Left ventricle myocardium inferior (tissue), 1 donor: ENCODE results near the gene IL1RL2. TPM values are rescaled to one million over a fixed set of nuclear protein-coding genes. Genes with fewer than 3 reads are reported as not detected.

Experiments used
- DNase-seq: peaks from one replicate; pipeline ENCODE4 v3.0.0-alpha.2; 2020
- H3K27ac ChIP-seq: fragments of 200-600 bp; replicated peaks from 2 replicates; pipeline ENCODE4 v1.8.0; 2021
- H3K27me3 ChIP-seq: fragments of 200-600 bp; 2 replicates; pipeline ENCODE4 v1.8.0; 2021; ENCODE audit warnings: low read depth
- H3K36me3 ChIP-seq: fragments of 200-600 bp; 2 replicates; pipeline ENCODE4 v1.8.0; 2021
- H3K4me1 ChIP-seq: fragments of 200-600 bp; 2 replicates; pipeline ENCODE4 v1.8.0; 2021
- H3K4me3 ChIP-seq: fragments of 200-600 bp; 2 replicates; pipeline ENCODE4 v1.8.0; 2021; ENCODE audit warnings: mild to moderate bottlenecking, moderate library complexity
- H3K9me3 ChIP-seq: fragments of 200-600 bp; replicated peaks from 2 replicates; pipeline ENCODE4 v1.8.0; 2021
- CTCF ChIP-seq: fragments of 200-600 bp; IDR thresholded peaks from 2 replicates; pipeline ENCODE4 v1.8.0; 2021; ENCODE audit warnings: antibody characterized with exemption, mild to moderate bottlenecking, borderline replicate concordance
- intact Hi-C: fragments of 100-400 bp; cut with micrococcal nuclease; formaldehyde crosslinking; loops from one replicate; pipeline ENCODE4 v1.11.0; 2022
- total RNA-seq: library from RNA; stranded (reverse); fragmentation: NEBNext Ultra II Directional; extraction: Animal tissue kit (Norgen Biotek cat#: 25700); gene quantifications from one replicate; pipeline ENCODE4 v1.2.1, GENCODE V29; 2021
- donor health status: DM: no; HTN: yes; CAD: no; lungs with severe emphysema.

The IL1RL2 gene
- total RNA-seq, 1 donor from 2014 or later: 0.30 TPM

GRCh38 chr2:102181919-102182635 is 4.7 kb upstream of the IL1RL2 start:
- Histone ChIP-seq H3K9me3 (no peaks in the 10 kb centered on the region), H3K36me3 (peaks cover 12% of the 10 kb centered on the region), H3K27ac (no peak overlapping the region), H3K27me3 (peaks cover 16% of the 10 kb centered on the region), H3K4me3 (no peak overlapping the region), H3K4me1 (peaks cover 13% of the 10 kb centered on the region)
- intact Hi-C loops: loop anchor here (5.0 kb wide), 1 partner anchor 60 kb away; no protein-coding TSS in a partner anchor
- no peak for TF ChIP-seq CTCF
- no peak for DNase-seq

GRCh38 chr2:102184018-102184417 is 2.8 kb upstream of the IL1RL2 start:
- TF ChIP-seq CTCF: no peak
- Histone ChIP-seq H3K4me3 (no peak overlapping the region), H3K27ac (no peak overlapping the region), H3K9me3 (no peaks in the 10 kb centered on the region), H3K36me3 (no peaks in the 10 kb centered on the region), H3K4me1 (peaks cover 20% of the 10 kb centered on the region), H3K27me3 (peaks cover 25% of the 10 kb centered on the region)
- intact Hi-C loops: loop anchor here (5.0 kb wide), 1 partner anchor 58 kb away; no protein-coding TSS in a partner anchor
- DNase-seq: no peak

- no peak for DNase-seq
- Histone ChIP-seq H3K36me3 (no peaks in the 10 kb centered on the region), H3K27ac (no peak overlapping the region), H3K4me3 (no peak overlapping the region), H3K4me1 (peaks cover 20% of the 10 kb centered on the region), H3K9me3 (no peaks in the 10 kb centered on the region), H3K27me3 (peaks cover 25% of the 10 kb centered on the region)
- intact Hi-C loops: loop anchor here (5.0 kb wide), 1 partner anchor 58 kb away; no protein-coding TSS in a partner anchor
- TF ChIP-seq CTCF: no peak
These were observed 2.3 kb upstream of the IL1RL2 start for GRCh38 chr2:102184568-102184967.

GRCh38 chr2:102185347-102185746 is 1.5 kb upstream of the IL1RL2 start:
- peak; percentile 63 for TF ChIP-seq CTCF
- no peak for DNase-seq
- peaks cover 26% of the 10 kb centered on the region for H3K27me3 ChIP-seq
- H3K4me3 ChIP-seq: no peak overlapping the region
- intact Hi-C loops: no loop called here
- no peaks in the 10 kb centered on the region for H3K36me3 ChIP-seq
- H3K9me3 ChIP-seq: no peaks in the 10 kb centered on the region
- H3K4me1 ChIP-seq: peaks cover 20% of the 10 kb centered on the region
- no peak overlapping the region for H3K27ac ChIP-seq

- H3K4me1 ChIP-seq: peaks cover 20% of the 10 kb centered on the region
- H3K9me3 ChIP-seq: no peaks in the 10 kb centered on the region
- intact Hi-C loops: no loop called here
- H3K27ac ChIP-seq: peak overlapping the region; percentile 63
- peaks cover 34% of the 10 kb centered on the region for H3K27me3 ChIP-seq
- H3K4me3 ChIP-seq: peak overlapping the region; percentile 68
- DNase-seq: peak; percentile 57
- H3K36me3 ChIP-seq: no peaks in the 10 kb centered on the region
- TF ChIP-seq CTCF: peak; percentile 53
These were observed 800 bp downstream of the IL1RL2 start for GRCh38 chr2:102187496-102188150.
